K562 (cell line): ENCODE results near the gene MYL4. TPM values are rescaled to one million over a fixed set of nuclear protein-coding genes. Genes with fewer than 3 reads are reported as not detected.
A peak's percentile ranks its signal among the peaks of the same experiment; 100 is the strongest.
"Not testable (repeated sequence)": the region's sequence is repeated elsewhere in the genome, so short reads cannot be mapped to it uniquely, and the experiment has no call there.

Source experiments
- ATAC-seq: fragments of 200-7000 bp; cut with Tn5 transposase; 3 replicates; pipeline ENCODE4 v1.9.1; 2020; ENCODE audit warnings: moderate library complexity
- BruUV-seq: library from RNA; stranded (reverse); fragments of 400-500 nt; replicated peaks from 2 replicates; lab custom pipeline; 2021; lab: Mats Ljungman, UMichigan
- CTCF ChIA-PET: fragments of 300-600 bp; formaldehyde crosslinking; extraction: SDS; loops from one replicate; lab custom pipeline; 2021; ENCODE audit warnings: low intra/inter-chr PET ratio; lab: Yijun Ruan, JAX
- POLR2A ChIA-PET: fragments of 300-600, 350-650 bp; sonication (Branson Sonifier 250); formaldehyde crosslinking; extraction: SDS; loops from one replicate; lab custom pipeline; 2021; ENCODE audit warnings: antibody characterized with exemption, inconsistent platforms; lab: Yijun Ruan, JAX
- DNase-seq, 4 experiments: peaks; one replicate each; pipeline versions ENCODE4 v3.0.0 to v3.0.0-alpha.2; 2011 to 2018; ENCODE audit warnings: low spot score in 3 of 4, mixed read lengths in 3 of 4; ENCODE audit errors: extremely low read depth in 1 of 4
- FAIRE-seq: peaks from 2 replicates; lab custom pipeline; 2011; peaks lifted over from hg19 to GRCh38; lab: Jason Lieb, UNC
- H2AFZ ChIP-seq: 2 replicates; pipeline ENCODE4 v1.6.0; 2011; ENCODE audit warnings: low read depth, low read length, control low read depth, inconsistent platforms
- H3K27ac ChIP-seq: fragments of 200-600 bp; 3 replicates; pipeline ENCODE4 v1.8.0; 2011; ENCODE audit warnings: low read depth, mild to moderate bottlenecking, control low read depth, inconsistent platforms, low read length, moderate library complexity, mixed read lengths; ENCODE audit errors: extremely low read depth
- H3K27me3 ChIP-seq, 2 experiments: fragments of 300-600 bp in 1 of 2; 2 replicates in 1 of 2; 3 replicates in 1 of 2; pipeline versions ENCODE4 v1.6.0 to v1.8.0; 2011; ENCODE audit warnings: inconsistent platforms in 2 of 2, low read length in 2 of 2, mild to moderate bottlenecking in 1 of 2, mixed read lengths in 1 of 2, moderate library complexity in 1 of 2; ENCODE audit not compliant: control insufficient read depth in 2 of 2, insufficient read depth in 2 of 2
- H3K36me3 ChIP-seq: fragments of 300-600 bp; 3 replicates; pipeline ENCODE4 v1.8.0; 2011; ENCODE audit warnings: mild to moderate bottlenecking, low read length, inconsistent platforms; ENCODE audit not compliant: control insufficient read depth, insufficient read depth
- H3K4me1 ChIP-seq, 2 experiments: fragments of 200-600 bp in 1 of 2; replicated peaks in 1 of 2; 2 replicates in 1 of 2; 3 replicates in 1 of 2; pipeline versions ENCODE4 v1.5.1 to v1.8.0; 2011; ENCODE audit warnings: inconsistent platforms in 2 of 2, low read length in 2 of 2, mild to moderate bottlenecking in 1 of 2, mixed read lengths in 1 of 2, moderate library complexity in 1 of 2; ENCODE audit not compliant: control insufficient read depth in 2 of 2, insufficient read depth in 2 of 2
- H3K4me2 ChIP-seq: 2 replicates; pipeline ENCODE4 v1.6.1; 2011; ENCODE audit warnings: low read length, control low read depth, inconsistent platforms, mixed read lengths; ENCODE audit not compliant: insufficient read depth
- H3K4me3 ChIP-seq: fragments of 200-600 bp; sonication (generic), shearing (Covaris generic); 2 replicates; pipeline ENCODE4 v1.5.1; 2016; ENCODE audit warnings: control low read depth, inconsistent platforms
- H3K79me2 ChIP-seq: fragments of 200-600 bp; 3 replicates; pipeline ENCODE4 v1.8.0; 2011; ENCODE audit warnings: low read length, inconsistent platforms; ENCODE audit not compliant: control insufficient read depth, insufficient read depth
- H3K9ac ChIP-seq, 2 experiments: 2 replicates each; pipeline versions ENCODE4 v1.6.0 to v1.6.1; 2011; ENCODE audit warnings: low read depth in 2 of 2, low read length in 2 of 2, control low read depth in 1 of 2, inconsistent platforms in 1 of 2, mild to moderate bottlenecking in 1 of 2, mixed read lengths in 1 of 2; ENCODE audit not compliant: insufficient read depth in 1 of 2
- H3K9me1 ChIP-seq: one replicate; pipeline ENCODE4 v1.6.0; 2011; ENCODE audit warnings: inconsistent platforms, mild to moderate bottlenecking, low read length, moderate library complexity; ENCODE audit not compliant: control insufficient read depth, insufficient read depth
- H3K9me3 ChIP-seq: replicated peaks from 2 replicates; pipeline ENCODE4 v1.5.1; 2011; ENCODE audit warnings: low read depth, low read length, inconsistent platforms; ENCODE audit not compliant: control insufficient read depth, insufficient read depth
- H4K20me1 ChIP-seq: replicated peaks from 2 replicates; pipeline ENCODE4 v1.6.1; 2011; ENCODE audit warnings: low read length, inconsistent platforms, mixed read lengths; ENCODE audit not compliant: control insufficient read depth, insufficient read depth
- TRIM28 ChIP-seq: fragments of 450-650 bp; IDR thresholded peaks from 2 replicates; pipeline ENCODE4 v1.6.1; 2017
- ZFP36 ChIP-seq: fragments of 150-350 bp; IDR thresholded peaks from 2 replicates; pipeline ENCODE4 v1.6.1; 2018; ENCODE audit warnings: low read length, low read depth; ENCODE audit not compliant: partially characterized antibody
- WGBS: fragments of 100-300 bp; shearing (Covaris generic); methylation state at CpG from one replicate; pipeline ENCODE4 v1.1.6; 2016; ENCODE audit warnings: low coverage, mixed read lengths; ENCODE audit not compliant: insufficient coverage; ENCODE audit errors: missing lambda C conversion rate; 5-methylcytosine and 5-hydroxymethylcytosine counted together
- in situ Hi-C: fragments of 300-500 bp; cut with MboI; formaldehyde crosslinking; loops from 4 replicates; pipeline ENCODE4 v1.15.0; 2018; ENCODE audit warnings: inconsistent platforms, mixed read lengths
- intact Hi-C: fragments of 100-400 bp; cut with micrococcal nuclease; formaldehyde crosslinking; loops from 2 replicates; pipeline ENCODE4 v1.14.2; 2022
- polyA plus RNA-seq, 8 experiments: library from polyadenylated mRNA; depleted of rRNA in 4 of 8; stranded (reverse) in 5 of 8; unstranded in 3 of 8; fragments of >200 nt; fragmentation: Nextera tagmentation in 2 of 8; fragmentation: Illumina TruSeq in 1 of 8; extraction: Ambion mirVana in 2 of 8; extraction: Trizol in 1 of 8; gene quantifications; 2 replicates each; pipeline versions ENCODE4 v1.2.1 to v1.2.3, GENCODE V29; 2011 to 2014; ENCODE audit warnings: inconsistent platforms in 1 of 8, missing spikeins in 1 of 8
- total RNA-seq, 7 experiments: library from RNA; depleted of rRNA in 6 of 7; stranded (reverse); fragments of >200 nt in 6 of 7; fragmentation: Illumina TruSeq in 2 of 7; extraction: Trizol in 2 of 7; gene quantifications; 2 replicates each; pipeline versions ENCODE4 v1.2.1 to v1.2.3, GENCODE V29; 2011 to 2021; ENCODE audit warnings: low replicate concordance in 1 of 7

Gene MYL4
- total and polyA plus RNA-seq, 9 of the 15 experiments (the other 6 are each of a cell fraction or from before 2014, with no cell fraction given) = 117 to 423 (median 221) TPM

DNA sequence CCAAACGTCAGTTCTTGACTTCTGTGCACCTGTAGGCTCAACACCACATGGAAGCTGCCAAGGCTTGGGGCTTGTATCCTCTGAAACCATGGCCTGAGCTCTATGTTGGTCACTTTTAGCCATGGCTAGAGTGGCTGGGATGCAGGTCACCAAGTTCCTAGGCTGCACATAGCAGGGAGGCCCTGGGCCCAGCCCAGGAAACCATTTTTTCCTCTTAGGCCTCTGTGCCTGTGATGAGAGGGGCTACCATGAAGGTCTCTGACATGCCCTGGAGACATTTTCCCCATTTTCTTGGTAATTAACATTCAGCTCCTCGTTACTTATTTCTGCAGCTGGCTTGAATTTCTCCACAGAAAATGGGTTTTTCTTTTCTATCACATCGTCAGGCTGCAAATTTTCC is 59.8 kb downstream of the MYL4 start:
- not testable (repeated sequence) for H3K4me2 ChIP-seq, H3K27ac ChIP-seq, DNase-seq, H3K27me3 ChIP-seq, H3K36me3 ChIP-seq
- peak; percentile 63 for TF ChIP-seq ZFP36
- TF ChIP-seq TRIM28 = 0 out of 2 replicates have a peak, but pooled peaks have one; percentile 38
- TF ChIP-seq, all 486 proteins: peak for 2; not testable (repeated sequence) for 484
- FAIRE-seq, H4K20me1 ChIP-seq, H3K4me3 ChIP-seq, CTCF ChIA-PET, in situ Hi-C loops, BruUV-seq, H2AFZ ChIP-seq, H3K9ac ChIP-seq, ATAC-seq, H3K79me2 ChIP-seq, intact Hi-C loops, H3K9me1 ChIP-seq, H3K9me3 ChIP-seq: not testable (repeated sequence)
- peaks cover 4 to 26% of the 10 kb centered on the region in 2 experiments; a peak in 3 of 5 replicates for H3K4me1 ChIP-seq
- 43% methylated on average over 3 of the region's 3 CpGs for WGBS
- POLR2A ChIA-PET = interaction anchor here (0.8 to 0.9 kb wide), 2 partner anchors 18 to 19 kb away, joined by 3 read pairs; no protein-coding TSS in a partner anchor

DNA sequence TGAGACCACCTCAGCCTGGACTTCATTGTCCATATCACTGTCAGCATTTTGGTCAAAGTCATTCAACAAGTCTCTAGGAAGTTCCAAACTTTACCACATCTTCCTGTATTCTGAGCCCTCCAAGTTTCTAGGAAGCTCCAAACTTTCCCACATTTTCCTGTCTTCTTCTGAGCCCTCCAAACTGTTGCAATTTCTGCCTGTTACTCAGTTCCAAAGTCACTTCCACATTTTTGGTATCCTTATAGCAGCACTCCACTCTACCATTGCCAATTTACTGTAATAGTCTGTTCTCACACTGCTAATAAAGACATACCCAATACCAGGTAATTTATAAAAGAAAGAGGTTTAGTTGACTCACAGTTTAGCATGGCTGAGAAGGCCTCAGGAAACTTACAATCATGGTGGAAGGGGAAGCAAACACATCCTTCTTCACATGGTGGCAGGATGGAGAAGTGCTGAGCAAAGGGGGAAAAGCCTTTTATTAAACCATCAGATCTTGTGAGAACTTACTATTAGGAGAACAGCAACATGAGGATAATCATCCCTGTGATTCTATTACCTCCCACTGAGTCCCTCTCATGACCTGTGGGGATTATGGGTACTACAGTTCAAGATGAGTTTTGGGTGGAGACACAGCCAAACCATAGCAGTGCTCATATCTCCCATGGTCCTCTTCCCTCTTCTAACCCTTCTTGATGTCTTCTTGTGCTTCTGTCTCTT is 60.6 kb downstream of the MYL4 start:
- H3K9ac ChIP-seq, BruUV-seq, H3K79me2 ChIP-seq, in situ Hi-C loops, H3K4me3 ChIP-seq, intact Hi-C loops, H3K4me2 ChIP-seq, H2AFZ ChIP-seq, H3K9me3 ChIP-seq, FAIRE-seq, ATAC-seq, H3K27ac ChIP-seq, H3K9me1 ChIP-seq, DNase-seq, H3K36me3 ChIP-seq, CTCF ChIA-PET, H3K27me3 ChIP-seq, H4K20me1 ChIP-seq: not testable (repeated sequence)
- peaks cover 4 to 23% of the 10 kb centered on the region in 2 experiments; a peak in 3 of 5 replicates for H3K4me1 ChIP-seq
- POLR2A ChIA-PET = interaction anchor here (0.8 to 0.9 kb wide), 2 partner anchors 17 to 19 kb away, joined by 3 read pairs; no protein-coding TSS in a partner anchor
